ENCODE data around the gene RBM12. TPM values are rescaled to one million over a fixed set of nuclear protein-coding genes. Genes with fewer than 3 reads are reported as not detected.

Gene RBM12
- total RNA-seq, 4 donors from 2014 or later: 30.5 to 44.9 (median 35.7) TPM

GRCh38 chr20:35638751-35639150 lies 25.9 kb downstream of the RBM12 start:
- Histone ChIP-seq H3K4me1 (no peaks in the 10 kb centered on the region), H3K36me3 (no peaks in the 10 kb centered on the region), H3K4me3 (replicated peaks in 1 of 3) (no peak overlapping the region), H3K27me3 (no peaks in the 10 kb centered on the region), H3K27ac (no peak overlapping the region), H3K9me3 (no peaks in the 10 kb centered on the region)
- no peak for DNase-seq
- TF ChIP-seq POLR2A (IDR thresholded peaks at IDR 0.05) (no peak), CTCF (IDR thresholded peaks at IDR 0.05) (no peak)
- 54 to 62% methylated on average over 2 of the region's 2 CpGs for WGBS, 2 donors
- intact Hi-C loops (cut with DNase I): no loop called here

GRCh38 chr20:35637276-35637675 lies 27.4 kb downstream of the RBM12 start:
- WGBS, 2 donors: 91 to 97% methylated on average over 6 of the region's 6 CpGs
- no peaks in the 10 kb centered on the region for H3K27me3 ChIP-seq
- TF ChIP-seq POLR2A (IDR thresholded peaks at IDR 0.05) (no peak), CTCF (IDR thresholded peaks at IDR 0.05) (no peak)
- no peaks in the 10 kb centered on the region for H3K9me3 ChIP-seq
- DNase-seq: no peak
- H3K36me3 ChIP-seq: no peaks in the 10 kb centered on the region
- no peak overlapping the region for H3K4me3 ChIP-seq (replicated peaks in 1 of 3)
- no peaks in the 10 kb centered on the region for H3K4me1 ChIP-seq
- H3K27ac ChIP-seq: no peak overlapping the region
- intact Hi-C loops (cut with DNase I): no loop called here

GRCh38 chr20:35636095-35636494 lies 28.6 kb downstream of the RBM12 start:
- H3K27me3 ChIP-seq: no peaks in the 10 kb centered on the region
- intact Hi-C loops (cut with DNase I): no loop called here
- TF ChIP-seq POLR2A (IDR thresholded peaks at IDR 0.05) (no peak), CTCF (IDR thresholded peaks at IDR 0.05) (no peak)
- H3K9me3 ChIP-seq: no peaks in the 10 kb centered on the region
- no peak overlapping the region for H3K27ac ChIP-seq
- H3K4me3 ChIP-seq (replicated peaks in 1 of 3): no peak overlapping the region
- WGBS, 2 donors: 85 to 89% methylated on average over 2 of the region's 2 CpGs
- H3K4me1 ChIP-seq: no peaks in the 10 kb centered on the region
- H3K36me3 ChIP-seq: peaks cover under 1 to 5% of the 10 kb centered on the region in 2 donors
- no peak for DNase-seq

GRCh38 chr20:35635652-35636051 lies 29.0 kb downstream of the RBM12 start:
- peaks cover 5 to 9% of the 10 kb centered on the region in 2 donors for H3K36me3 ChIP-seq
- DNase-seq: no peak
- H3K4me3 ChIP-seq (replicated peaks in 1 of 3): no peak overlapping the region
- no peaks in the 10 kb centered on the region for H3K9me3 ChIP-seq
- WGBS, 2 donors: 73% methylated on average over 4 of the region's 4 CpGs
- intact Hi-C loops (cut with DNase I): no loop called here
- TF ChIP-seq CTCF (IDR thresholded peaks at IDR 0.05) (no peak), POLR2A (IDR thresholded peaks at IDR 0.05) (no peak)
- H3K4me1 ChIP-seq: no peaks in the 10 kb centered on the region
- no peak overlapping the region for H3K27ac ChIP-seq
- H3K27me3 ChIP-seq: no peaks in the 10 kb centered on the region

GRCh38 chr20:35632539-35633115 lies 32.1 kb downstream of the RBM12 start:
- H3K4me1 ChIP-seq: no peaks in the 10 kb centered on the region
- H3K4me3 ChIP-seq (replicated peaks in 1 of 3): no peak overlapping the region
- no peaks in the 10 kb centered on the region for H3K9me3 ChIP-seq
- no peaks in the 10 kb centered on the region for H3K27me3 ChIP-seq
- no peak for DNase-seq
- H3K36me3 ChIP-seq: peaks cover 26 to 30% of the 10 kb centered on the region in 2 donors
- TF ChIP-seq CTCF (IDR thresholded peaks at IDR 0.05) (no peak), POLR2A (IDR thresholded peaks at IDR 0.05) (no peak)
- intact Hi-C loops (cut with DNase I): no loop called here
- 97 to 100% methylated on average over 12 to 13 of the region's 13 CpGs for WGBS, 2 donors
- no peak overlapping the region for H3K27ac ChIP-seq
